Endometrial microvascular endothelial cells (primary cell): ENCODE measurements around the gene GALNT16. TPM values are rescaled to one million over a fixed set of nuclear protein-coding genes. Genes with fewer than 3 reads are reported as not detected.
"Not testable (repeated sequence)": the region's sequence is repeated elsewhere in the genome, so short reads cannot be mapped to it uniquely, and the experiment has no call there.

Experiments
- in situ Hi-C: cut with HindIII; loops from 2 replicates; pipeline ENCODE4 v1.10.0; 2017; ENCODE audit warnings: low sequenced_read_pairs, low pct_unique_long_range_greater_than_20kb; ENCODE audit errors: inconsistent ontology term
- total RNA-seq: library from RNA; depleted of rRNA; stranded (reverse); fragments of >200 nt; gene quantifications from one replicate; pipeline ENCODE4 v1.2.3, GENCODE V29; 2015; ENCODE audit errors: inconsistent ontology term

Gene GALNT16
- 0.09 TPM for total RNA-seq

- in situ Hi-C loops = no loop called here
These were observed at the start of gene GALNT16 for GRCh38 chr14:69259527-69260189. Gene GALNT16 (plus strand): TSS chr14:69260158. CDS start chr14:69260291, 133 bp downstream.

GRCh38 chr14:69214393-69214792 lies 45.6 kb upstream of the GALNT16 start:
- in situ Hi-C loops = no loop called here

GRCh38 chr14:69217663-69218062 lies 42.3 kb upstream of the GALNT16 start:
- in situ Hi-C loops = not testable (repeated sequence)

GRCh38 chr14:69224946-69225345 lies 35.0 kb upstream of the GALNT16 start:
- in situ Hi-C loops = no loop called here

- in situ Hi-C loops = no loop called here
These were observed 33.8 kb upstream of the GALNT16 start for GRCh38 chr14:69226178-69226577.

GRCh38 chr14:69226736-69227135 lies 33.2 kb upstream of the GALNT16 start:
- in situ Hi-C loops = no loop called here

- in situ Hi-C loops = no loop called here
These were observed 28.5 kb upstream of the GALNT16 start for GRCh38 chr14:69231486-69231885.

GRCh38 chr14:69232388-69232787 lies 27.6 kb upstream of the GALNT16 start:
- in situ Hi-C loops = no loop called here

- in situ Hi-C loops = no loop called here
These were observed 25.9 kb upstream of the GALNT16 start for GRCh38 chr14:69234106-69234505.

- in situ Hi-C loops = no loop called here
These were observed 24.2 kb upstream of the GALNT16 start for GRCh38 chr14:69235708-69236107.

- in situ Hi-C loops = no loop called here
These were observed 22.8 kb upstream of the GALNT16 start for GRCh38 chr14:69237142-69237541.

- in situ Hi-C loops = no loop called here
These were observed 22.4 kb upstream of the GALNT16 start for GRCh38 chr14:69237584-69237983.

GRCh38 chr14:69238883-69239282 lies 21.1 kb upstream of the GALNT16 start:
- in situ Hi-C loops = no loop called here

GRCh38 chr14:69240527-69241173 lies 19.3 kb upstream of the GALNT16 start:
- in situ Hi-C loops = no loop called here

- in situ Hi-C loops = no loop called here
These were observed 18.4 kb upstream of the GALNT16 start for GRCh38 chr14:69241577-69241976.

GRCh38 chr14:69242311-69243224 lies 17.4 kb upstream of the GALNT16 start:
- in situ Hi-C loops = no loop called here

- in situ Hi-C loops = no loop called here
These were observed 15.0 kb upstream of the GALNT16 start for GRCh38 chr14:69244946-69245345.

- in situ Hi-C loops = no loop called here
These were observed 13.6 kb upstream of the GALNT16 start for GRCh38 chr14:69246331-69246730.

- in situ Hi-C loops = no loop called here
These were observed 12.1 kb upstream of the GALNT16 start for GRCh38 chr14:69247676-69248440.
